DOHH2 (cell line): Measurements from ENCODE around the gene C3orf52.
"Not testable (repeated sequence)": the region's sequence is repeated elsewhere in the genome, so short reads cannot be mapped to it uniquely, and the experiment has no call there.

Experiments used
- H3F3A ChIP-seq: fragments of 200-600 bp; sonication (generic), shearing (Covaris generic); 2 replicates; pipeline ENCODE4 v1.6.0; 2016; ENCODE audit warnings: antibody characterized with exemption, mild to moderate bottlenecking; ENCODE audit not compliant: control insufficient read depth, insufficient read depth
- H3K27ac ChIP-seq: fragments of 200-600 bp; sonication (generic); 2 replicates; pipeline ENCODE4 v1.5.1; 2014; ENCODE audit warnings: low read depth, mild to moderate bottlenecking, low read length, moderate library complexity
- H3K27me3 ChIP-seq: fragments of 200-600 bp; sonication (generic); 2 replicates; pipeline ENCODE4 v1.6.1; 2014; ENCODE audit warnings: mild to moderate bottlenecking, low read length, mixed read lengths; ENCODE audit not compliant: control insufficient read depth
- H3K36me3 ChIP-seq: fragments of 200-600 bp; sonication (generic); 2 replicates; pipeline ENCODE4 v1.6.1; 2014; ENCODE audit warnings: mild to moderate bottlenecking, low read length, moderate library complexity, mixed read lengths; ENCODE audit not compliant: control insufficient read depth
- H3K4me1 ChIP-seq: fragments of 200-600 bp; sonication (generic); 2 replicates; pipeline ENCODE4 v1.6.1; 2014; ENCODE audit warnings: mild to moderate bottlenecking, low read length, mixed read lengths; ENCODE audit not compliant: control insufficient read depth
- H3K4me2 ChIP-seq: fragments of 200-600 bp; sonication (generic); 2 replicates; pipeline ENCODE4 v1.6.0; 2014; ENCODE audit warnings: mild to moderate bottlenecking, low read length, moderate library complexity
- H3K4me3 ChIP-seq: fragments of 200-600 bp; sonication (generic); 2 replicates; pipeline ENCODE4 v1.5.1; 2014; ENCODE audit warnings: mild to moderate bottlenecking, low read length, mixed read lengths
- H3K79me2 ChIP-seq: fragments of 200-600 bp; sonication (generic); 2 replicates; pipeline ENCODE4 v1.6.1; 2014; ENCODE audit warnings: mild to moderate bottlenecking, low read length, mixed read lengths; ENCODE audit not compliant: control insufficient read depth
- H3K9me2 ChIP-seq: fragments of 200-600 bp; sonication (generic); replicated peaks from 2 replicates; pipeline ENCODE4 v1.6.1; 2014; ENCODE audit warnings: mild to moderate bottlenecking, low read length, mixed read lengths; ENCODE audit not compliant: control insufficient read depth
- H3K9me3 ChIP-seq: fragments of 200-600 bp; sonication (generic); 2 replicates; pipeline ENCODE4 v1.6.1; 2014; ENCODE audit warnings: antibody characterized with exemption, low read length, mixed read lengths; ENCODE audit not compliant: control insufficient read depth, insufficient read depth
- H4K20me1 ChIP-seq: fragments of 200-600 bp; sonication (generic); 2 replicates; pipeline ENCODE4 v1.6.0; 2014; ENCODE audit warnings: low read depth, mild to moderate bottlenecking, antibody characterized with exemption, low read length, moderate library complexity; ENCODE audit not compliant: control insufficient read depth, insufficient read depth
- CTCF ChIP-seq: fragments of 200-600 bp; sonication (generic); IDR thresholded peaks from one replicate; pipeline ENCODE4 v1.5.1; 2014; ENCODE audit warnings: antibody characterized with exemption, mild to moderate bottlenecking, low read depth, low read length; ENCODE audit not compliant: poor library complexity, severe bottlenecking
- EZH2phosphoT487 ChIP-seq: fragments of 200-600 bp; sonication (generic); IDR thresholded peaks from 2 replicates; pipeline ENCODE4 v1.6.1; 2017; ENCODE audit warnings: borderline replicate concordance, mild to moderate bottlenecking, antibody characterized with exemption, low read length, moderate library complexity, mixed read lengths

The C3orf52 gene

GRCh38 chr3:112086076-112086854 is at the start of gene C3orf52:
C3orf52 (plus strand) TSS chr3:112086389; CDS start chr3:112086408, 19 bp downstream.
- no peaks in the 10 kb centered on the region for H3K9me3 ChIP-seq
- H3K79me2 ChIP-seq = peaks cover 34% of the 10 kb centered on the region
- H4K20me1 ChIP-seq = no peaks in the 10 kb centered on the region
- peaks cover 9% of the 10 kb centered on the region; the same call in 1 of the 2 replicates for H3F3A ChIP-seq
- H3K4me2 ChIP-seq = peak within 1 kb of the TSS; percentile 92
- no peaks in the 10 kb centered on the region for H3K9me2 ChIP-seq
- H3K27ac ChIP-seq = no peak within 1 kb of the TSS
- H3K4me1 ChIP-seq = peaks cover 52% of the 10 kb centered on the region
- no peaks in the 10 kb centered on the region for H3K36me3 ChIP-seq
- TF ChIP-seq CTCF (peak; percentile 28), EZH2phosphoT487 (no peak)
- H3K27me3 ChIP-seq = no peaks in the 10 kb centered on the region
- peak within 1 kb of the TSS; percentile 85 for H3K4me3 ChIP-seq

GRCh38 chr3:112037194-112037593 is 49.0 kb upstream of the C3orf52 start:
- H3K4me2 ChIP-seq, H3K79me2 ChIP-seq, H3K36me3 ChIP-seq, H3K9me3 ChIP-seq, H3F3A ChIP-seq, H4K20me1 ChIP-seq, H3K9me2 ChIP-seq, H3K4me3 ChIP-seq, H3K27me3 ChIP-seq, H3K27ac ChIP-seq: not testable (repeated sequence)
- peaks cover 17% of the 10 kb centered on the region for H3K4me1 ChIP-seq

GRCh38 chr3:112038863-112039262 is 47.3 kb upstream of the C3orf52 start:
- Histone ChIP-seq H3K4me1 (peaks cover 25% of the 10 kb centered on the region), H4K20me1 (no peaks in the 10 kb centered on the region), H3K79me2 (no peaks in the 10 kb centered on the region), H3K9me3 (no peaks in the 10 kb centered on the region), H3F3A (no peaks in the 10 kb centered on the region), H3K27me3 (no peaks in the 10 kb centered on the region), H3K4me2 (peak overlapping the region; percentile 60), H3K36me3 (no peaks in the 10 kb centered on the region), H3K4me3 (peak overlapping the region; percentile 27; the same call in 1 of the 2 replicates), H3K9me2 (no peaks in the 10 kb centered on the region), H3K27ac (0 out of 2 replicates have a peak overlapping the region, but pooled peaks have one; percentile 2)
- TF ChIP-seq EZH2phosphoT487 (no peak), CTCF (no peak)

- H3K9me3 ChIP-seq = no peaks in the 10 kb centered on the region
- H3K27me3 ChIP-seq = no peaks in the 10 kb centered on the region
- no peak overlapping the region for H3K27ac ChIP-seq
- no peaks in the 10 kb centered on the region for H4K20me1 ChIP-seq
- no peaks in the 10 kb centered on the region for H3F3A ChIP-seq
- no peaks in the 10 kb centered on the region for H3K9me2 ChIP-seq
- H3K36me3 ChIP-seq = no peaks in the 10 kb centered on the region
- TF ChIP-seq CTCF (no peak), EZH2phosphoT487 (no peak)
- H3K4me2 ChIP-seq = no peak overlapping the region
- H3K4me3 ChIP-seq = no peak overlapping the region
- no peaks in the 10 kb centered on the region for H3K79me2 ChIP-seq
- H3K4me1 ChIP-seq = peaks cover 28% of the 10 kb centered on the region
Observed at GRCh38 chr3:112041321-112041720, 44.9 kb upstream of the C3orf52 start.
